GM19193 (cell line): ENCODE results near the gene SELENOK.

Source experiments
- POLR2A ChIP-seq: IDR thresholded peaks from 4 replicates; pipeline ENCODE4 v1.6.1; 2011; ENCODE audit not compliant: insufficient read depth, insufficient read length; ENCODE audit errors: extremely low read depth

SELENOK gene

DNA sequence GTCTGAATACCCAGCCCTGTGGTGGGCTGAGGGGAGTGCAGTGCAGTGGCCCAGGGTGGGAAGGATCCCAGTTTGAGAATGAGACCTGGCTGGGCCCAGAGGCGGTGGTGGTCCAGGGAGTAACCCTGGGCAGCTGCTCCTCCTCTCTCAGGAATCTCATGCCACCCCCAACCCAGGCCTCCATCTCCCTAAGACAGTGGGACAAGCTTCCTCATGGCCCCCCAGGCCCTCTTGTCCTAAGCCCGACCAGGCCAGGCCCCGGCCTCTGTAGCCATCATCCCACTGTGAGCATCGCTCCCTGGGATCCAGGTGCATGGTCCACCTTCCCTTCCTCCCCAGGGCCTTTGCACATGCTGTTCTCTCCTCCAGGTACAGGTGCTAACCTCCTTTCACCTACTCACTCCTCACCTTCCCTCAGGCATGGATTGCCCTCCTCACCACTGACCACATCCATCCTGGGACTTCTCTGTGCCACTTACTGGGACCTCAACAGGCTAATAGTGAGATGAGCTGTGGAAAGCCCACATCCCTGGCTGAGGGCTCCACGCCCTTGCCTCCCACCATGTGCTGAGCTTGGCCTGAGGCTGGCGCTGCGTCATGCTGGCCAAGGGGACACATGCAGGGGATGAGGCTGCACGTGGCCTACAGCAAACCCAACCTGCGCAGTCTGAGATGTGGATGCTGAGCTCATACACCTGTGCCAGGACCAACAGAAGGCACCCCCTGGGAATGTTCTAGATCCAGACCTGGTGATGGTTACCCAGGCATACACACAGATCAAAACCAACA lies 55.4 kb downstream of the SELENOK start:
- no peak for TF ChIP-seq POLR2A

GRCh38 chr3:53835257-53835656 lies 56.4 kb downstream of the SELENOK start:
- no peak for TF ChIP-seq POLR2A

DNA sequence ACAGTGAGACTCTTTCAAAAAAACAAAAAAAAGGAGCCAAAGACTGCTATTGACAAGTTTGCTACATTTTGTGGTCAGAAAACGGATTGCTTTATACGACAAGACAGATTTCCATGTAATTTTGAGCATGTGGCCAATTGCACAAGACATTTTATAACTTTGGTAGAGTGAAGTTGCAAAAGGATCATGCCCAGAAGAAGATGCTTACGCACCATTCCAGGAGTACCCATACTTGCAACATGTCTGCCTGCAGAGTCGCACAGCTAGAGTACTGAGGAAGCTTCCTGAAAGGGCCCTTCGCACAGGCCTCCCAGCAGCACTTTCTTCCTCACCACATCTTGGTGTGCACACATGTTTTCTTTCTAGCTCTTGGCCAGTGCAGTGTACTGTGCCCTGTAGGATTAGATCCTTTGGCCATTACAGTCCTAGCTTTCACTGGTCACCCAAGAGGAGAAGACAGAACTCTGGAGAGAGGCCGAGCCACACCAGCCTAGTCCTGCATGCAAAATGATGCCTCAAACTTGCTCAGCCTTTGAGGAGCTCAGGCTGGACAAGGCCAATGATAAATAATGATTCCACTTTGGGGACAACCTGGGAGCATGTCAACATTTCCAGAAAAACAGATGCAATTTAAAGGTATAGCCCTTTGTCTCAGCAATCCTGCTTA lies 57.1 kb downstream of the SELENOK start:
- TF ChIP-seq POLR2A, result no peak
